Stimulated activated CD8-positive, alpha-beta memory T cell treated with anti-CD3 and anti-CD28 coated beads, Interleukin-12 subunit alpha, Interleukin-12 subunit beta, amount 100 ng/mL, for 1 hour (primary cell): Measurements from ENCODE around the gene PARD3.
"Not testable (repeated sequence)": the region's sequence is repeated elsewhere in the genome, so short reads cannot be mapped to it uniquely, and the experiment has no call there.

Experiments used
- DNase-seq: peaks from one replicate; pipeline ENCODE4 v3.0.0-alpha.2; 2020; ENCODE audit warnings: low read depth

The PARD3 gene

DNA sequence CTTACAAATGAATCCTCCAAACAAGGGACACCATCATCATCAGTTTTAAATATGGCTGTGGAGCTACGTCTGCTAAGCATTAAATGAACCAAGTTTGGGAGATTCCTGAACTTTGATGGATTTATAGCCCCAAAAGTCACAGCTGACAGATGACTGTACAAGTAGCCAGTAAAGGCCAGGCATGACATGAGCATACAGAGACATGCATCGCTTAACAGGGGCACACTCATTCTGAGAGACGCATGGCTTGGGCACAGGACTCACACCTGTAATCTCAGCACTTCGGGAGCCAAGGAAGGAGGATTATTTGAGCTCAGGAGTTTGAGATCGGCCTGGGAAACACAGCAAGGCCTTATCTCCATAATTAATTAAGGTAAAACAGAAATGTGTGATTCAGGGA lies 166.2 kb downstream of the PARD3 start:
- DNase-seq = no peak

DNA sequence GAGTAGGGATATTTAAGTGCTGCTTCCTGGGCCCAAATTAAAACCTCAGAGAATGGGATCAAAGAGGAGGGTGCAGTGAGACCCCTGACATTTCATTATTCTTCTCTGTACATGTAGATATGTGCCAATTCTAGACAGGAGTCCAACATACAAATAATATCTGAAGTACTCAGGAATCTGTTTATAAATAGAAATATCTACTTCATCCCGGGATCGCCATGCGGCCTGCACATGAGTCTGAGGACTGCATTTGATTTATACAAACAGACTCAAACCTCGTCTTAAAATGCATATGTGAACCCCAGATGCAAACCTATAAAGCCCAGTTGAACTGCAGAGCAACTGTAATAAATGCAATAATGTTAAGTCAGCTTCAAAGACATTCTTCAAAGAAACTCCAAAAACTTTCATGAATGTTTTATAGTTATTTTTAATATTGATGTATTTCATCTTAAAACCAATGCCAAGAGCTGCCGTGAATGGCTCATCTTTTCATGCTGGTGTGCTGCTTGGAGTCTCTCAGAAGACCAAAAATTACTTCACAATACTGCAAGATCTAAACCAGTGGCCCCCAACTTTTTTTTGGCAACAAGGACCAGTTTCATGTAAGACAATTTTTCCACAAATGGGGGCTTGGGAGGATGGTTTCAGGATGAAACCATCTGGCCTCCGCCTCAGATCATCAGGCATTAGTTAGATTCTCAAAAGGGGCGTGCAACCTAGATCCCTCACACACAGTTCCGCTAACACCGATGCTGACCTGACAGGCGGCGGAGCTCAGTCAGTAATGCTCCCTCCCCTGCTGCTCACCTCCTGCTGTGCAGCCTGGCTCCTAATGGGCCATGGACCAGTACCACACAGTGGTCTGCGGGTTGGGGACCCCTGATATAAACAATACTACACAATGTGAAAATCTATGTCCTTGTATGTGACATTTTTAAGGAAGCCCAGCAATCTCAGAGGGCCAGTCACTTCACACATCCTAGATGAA lies 166.9 kb downstream of the PARD3 start:
- no peak for DNase-seq

DNA sequence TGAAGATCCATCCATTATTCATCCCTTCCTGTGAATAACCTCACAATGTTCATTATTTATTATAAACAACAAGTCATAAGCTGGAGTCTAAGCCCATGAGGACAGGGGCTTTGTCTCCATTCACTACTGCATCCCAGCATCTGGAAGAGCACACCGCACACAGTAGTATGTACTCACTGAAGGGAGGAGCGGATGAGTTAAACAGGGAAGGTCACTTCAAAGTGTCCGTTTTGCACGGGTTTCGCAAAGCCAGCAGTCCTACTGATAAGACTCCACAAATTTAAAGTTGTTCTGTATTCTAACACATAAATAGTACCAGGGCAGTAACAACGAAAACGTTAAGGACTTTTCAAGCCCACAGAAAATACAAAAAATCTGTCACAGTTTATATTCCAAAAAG lies 167.9 kb downstream of the PARD3 start:
- DNase-seq = no peak

DNA sequence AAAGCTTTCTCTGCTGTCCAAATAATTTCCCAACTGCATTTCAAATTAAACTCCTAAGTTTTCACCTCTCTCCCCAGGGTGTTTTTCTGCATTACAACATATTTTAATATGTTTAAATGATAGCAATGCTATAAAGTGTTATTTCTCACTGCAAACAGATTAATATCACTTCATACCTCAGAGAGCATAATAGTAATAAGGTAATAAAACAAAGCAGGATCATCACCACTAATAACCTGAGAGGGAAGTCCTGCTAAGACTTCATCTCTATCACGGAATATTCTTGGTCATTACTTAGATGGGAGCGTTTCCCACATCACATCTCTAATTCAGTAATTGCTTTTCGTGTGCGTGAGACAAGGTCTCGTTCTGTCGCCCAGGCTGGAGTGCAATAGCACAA lies 168.8 kb downstream of the PARD3 start:
- DNase-seq = no peak

DNA sequence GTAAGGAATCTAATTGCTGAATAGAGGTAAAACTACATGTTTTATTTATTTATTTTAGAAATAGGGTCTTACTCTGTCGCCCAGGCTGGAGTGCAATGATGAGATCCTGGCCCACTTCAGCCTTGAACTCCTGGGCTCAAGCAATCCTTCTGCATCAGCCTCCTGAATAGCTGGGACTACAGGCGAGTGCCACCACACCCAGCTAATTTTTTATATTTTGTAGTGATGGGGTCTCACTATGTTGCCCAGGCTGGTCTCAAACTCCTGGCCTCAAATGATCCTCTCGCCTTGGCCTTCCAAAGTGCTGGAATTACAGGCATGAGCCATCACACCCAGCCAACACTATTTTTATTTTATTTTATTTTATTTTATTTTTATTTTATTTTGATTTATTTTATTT lies 170.3 kb downstream of the PARD3 start:
- not testable (repeated sequence) for DNase-seq

DNA sequence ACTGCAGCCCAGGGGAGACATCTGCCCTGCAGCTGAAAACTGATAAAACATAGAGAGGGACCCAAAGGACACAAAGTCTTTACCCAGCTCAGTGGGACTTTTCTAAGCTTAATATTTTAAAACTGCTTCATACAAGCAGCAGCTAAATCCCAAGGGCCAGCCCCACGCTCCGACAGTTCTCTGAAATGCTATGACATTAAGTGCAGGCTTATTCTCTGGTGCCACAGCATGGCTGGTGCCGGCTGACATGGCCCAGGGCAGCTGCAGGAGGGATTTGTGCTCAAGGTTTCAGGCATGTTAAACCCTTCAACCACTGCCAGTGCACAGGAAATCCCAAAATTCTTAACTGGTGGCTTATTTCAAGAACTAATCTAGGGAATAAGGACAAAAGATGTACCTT lies 170.9 kb downstream of the PARD3 start:
- no peak for DNase-seq

DNA sequence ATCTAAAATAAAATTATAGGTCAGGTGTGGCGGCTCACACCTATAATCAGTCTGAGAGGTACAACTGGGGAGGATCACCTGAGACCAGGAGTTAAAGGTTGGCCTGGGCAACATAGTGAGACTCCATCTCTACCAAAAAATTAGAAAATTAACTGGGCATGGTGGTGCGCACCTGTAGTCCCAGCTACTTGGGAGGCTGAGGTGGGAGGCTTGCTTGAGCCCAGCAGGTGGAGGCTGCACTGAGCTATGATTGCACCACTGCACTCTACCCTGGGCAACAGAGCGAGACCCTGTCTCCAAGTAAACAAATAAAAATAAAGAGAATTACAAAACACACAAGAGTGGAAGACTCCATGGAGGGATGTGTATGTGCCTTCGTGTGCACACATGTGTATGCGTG lies 171.5 kb downstream of the PARD3 start:
- no peak for DNase-seq

DNA sequence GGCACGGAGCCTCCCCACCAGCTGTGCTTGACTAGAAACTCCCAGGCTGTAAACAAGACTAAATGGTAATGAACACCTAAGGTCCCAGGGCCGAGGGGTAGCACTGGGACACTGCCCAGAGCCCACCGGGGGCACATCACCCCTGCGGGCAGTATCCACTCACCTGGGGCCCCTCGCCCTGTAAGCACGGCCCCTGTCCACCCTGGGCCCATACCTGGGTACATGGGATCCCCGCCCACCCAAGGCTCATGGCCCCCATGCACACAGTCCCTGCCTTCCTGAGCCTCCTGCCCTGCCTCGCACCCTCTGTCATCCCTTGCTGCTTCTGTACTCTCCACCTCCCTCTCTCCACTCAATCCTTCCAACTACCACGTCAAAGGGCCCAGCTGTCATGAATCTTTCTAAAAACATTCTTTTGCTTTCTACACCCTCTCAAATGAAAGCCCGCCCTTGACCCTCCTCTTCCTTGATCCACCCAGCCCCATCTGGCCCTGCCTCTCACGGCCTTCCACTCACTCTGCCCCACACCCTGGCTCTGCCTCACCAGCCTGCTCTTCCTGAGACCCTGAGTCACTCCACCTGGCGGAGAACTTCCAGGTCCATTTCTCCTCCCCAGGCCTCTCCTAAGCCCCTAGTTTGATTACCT lies 173.1 kb downstream of the PARD3 start:
- DNase-seq = no peak

DNA sequence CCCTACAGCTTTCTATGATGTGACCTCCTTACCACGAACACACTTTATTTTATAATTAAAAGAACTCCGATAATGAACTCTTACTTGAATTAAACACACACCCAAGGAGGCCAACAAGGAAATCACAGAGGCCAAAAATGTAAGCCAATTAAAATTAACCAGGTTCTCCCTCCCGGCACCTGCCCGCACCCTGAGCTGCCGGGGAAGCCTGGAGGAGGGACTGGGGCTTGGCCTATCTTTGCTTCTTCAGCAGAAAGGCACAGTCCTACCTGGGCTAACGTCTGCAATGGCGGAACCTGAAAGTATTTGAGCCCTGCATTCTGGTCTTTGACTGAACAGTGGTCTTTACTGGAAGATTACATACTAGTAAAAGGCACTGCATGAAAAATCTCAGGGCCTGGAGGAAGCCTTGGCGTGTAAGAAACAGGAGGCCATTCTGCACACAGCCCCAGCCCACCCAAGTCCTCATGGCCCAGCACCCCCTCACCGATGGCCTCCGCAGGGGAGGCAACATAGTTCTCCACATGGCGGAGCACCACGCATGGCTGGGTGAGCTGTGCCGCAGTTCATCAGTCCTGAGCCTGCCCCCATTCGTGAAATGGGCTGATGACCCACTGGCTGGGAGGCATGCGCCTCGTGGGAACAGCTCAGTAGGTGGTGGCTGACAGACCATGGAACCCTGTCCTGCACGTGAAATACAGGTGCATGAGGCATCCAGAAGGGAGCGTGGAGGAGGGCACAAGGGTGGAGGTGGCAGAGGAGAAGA lies 173.8 kb downstream of the PARD3 start:
- DNase-seq = no peak

DNA sequence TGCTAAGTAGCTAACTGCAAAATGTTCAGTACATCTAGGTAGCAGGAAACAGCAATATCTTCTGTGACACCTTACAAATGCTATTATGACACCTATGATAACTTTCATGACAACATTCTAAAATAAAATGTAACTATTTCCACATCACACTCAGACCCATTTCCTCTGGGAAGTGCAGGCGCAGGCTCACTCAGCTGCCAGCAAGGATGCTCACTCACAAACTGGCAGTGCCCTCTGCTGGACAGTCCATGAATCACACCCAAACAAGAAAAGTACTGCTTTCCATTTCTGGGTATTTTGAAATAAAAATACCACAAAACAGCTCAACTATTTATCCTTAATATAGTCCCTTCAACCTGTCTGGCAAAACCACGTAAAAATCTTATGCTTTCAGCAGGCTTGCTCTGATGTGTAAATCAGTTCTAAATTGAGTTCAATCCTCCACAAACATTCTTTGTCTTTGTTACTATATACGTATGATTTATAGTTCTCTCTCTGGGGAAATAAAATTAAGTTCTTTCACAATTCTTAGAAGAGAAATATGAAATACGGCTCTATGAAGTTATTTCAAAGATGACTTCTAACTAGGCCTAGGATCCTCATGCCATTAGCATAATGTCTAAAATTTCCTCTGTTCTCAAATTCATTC lies 176.6 kb downstream of the PARD3 start:
- peak; percentile 43 for DNase-seq

DNA sequence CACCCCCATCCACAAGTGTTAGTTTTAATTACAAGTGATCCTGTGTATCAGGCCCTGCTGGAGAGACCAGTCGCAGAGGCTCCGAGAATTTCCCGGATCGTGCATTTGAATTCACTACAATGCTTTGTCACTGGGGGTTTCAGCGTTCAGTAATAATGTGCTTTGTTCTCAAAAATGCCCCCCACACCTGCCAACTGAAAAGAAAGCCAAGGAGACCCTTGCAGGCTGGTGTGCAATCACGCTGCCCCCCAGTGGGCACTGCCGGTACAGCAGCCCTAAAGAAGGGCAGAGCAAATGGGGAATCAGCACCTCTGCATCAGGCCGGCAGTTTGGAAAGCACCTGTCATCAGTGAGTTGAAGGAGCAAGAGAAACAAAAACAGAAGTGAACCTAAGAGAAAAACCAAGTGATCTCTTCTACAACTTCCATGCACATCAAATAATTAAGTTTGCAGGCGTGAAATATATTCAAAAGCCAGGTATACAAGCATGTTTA lies 177.6 kb downstream of the PARD3 start:
- peak; percentile 28 for DNase-seq

DNA sequence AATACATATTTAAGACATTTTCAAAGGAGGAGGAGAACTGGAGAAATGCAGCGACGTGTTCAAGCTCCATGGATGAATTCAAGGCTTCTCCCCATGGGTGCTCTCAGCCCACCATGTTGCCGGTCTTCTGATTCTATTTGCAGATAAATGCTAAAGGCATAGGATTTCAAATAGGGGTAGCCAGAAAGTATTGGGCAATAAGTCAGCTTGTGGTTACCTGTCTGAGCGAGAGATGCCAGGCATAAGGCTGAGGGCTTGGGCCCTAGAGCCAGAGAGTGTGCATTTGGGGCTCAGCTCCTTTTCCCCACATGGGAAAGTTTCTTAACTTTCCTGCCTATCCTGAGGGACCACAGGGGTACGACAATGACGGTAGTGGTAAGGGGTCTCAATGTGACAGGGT lies 180.0 kb downstream of the PARD3 start:
- DNase-seq = no peak

DNA sequence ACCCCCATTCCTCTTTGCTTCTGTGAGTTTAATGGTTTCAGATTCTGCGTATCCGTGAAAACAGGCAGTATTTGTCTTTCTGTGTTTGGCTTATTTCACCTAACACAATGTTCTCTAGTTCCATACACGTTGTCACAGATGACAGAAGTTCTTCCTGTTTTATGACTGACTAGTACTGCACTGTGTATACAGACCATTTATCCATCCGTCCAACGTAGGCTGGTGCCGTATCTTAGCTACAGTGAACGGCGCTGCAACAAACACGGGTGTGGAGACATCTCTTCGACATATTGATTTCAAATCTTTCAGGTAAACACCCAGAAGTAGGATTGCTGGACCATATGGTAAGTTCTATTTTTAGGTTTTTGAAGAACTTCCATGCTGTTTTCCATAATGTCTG lies 181.7 kb downstream of the PARD3 start:
- no peak for DNase-seq

DNA sequence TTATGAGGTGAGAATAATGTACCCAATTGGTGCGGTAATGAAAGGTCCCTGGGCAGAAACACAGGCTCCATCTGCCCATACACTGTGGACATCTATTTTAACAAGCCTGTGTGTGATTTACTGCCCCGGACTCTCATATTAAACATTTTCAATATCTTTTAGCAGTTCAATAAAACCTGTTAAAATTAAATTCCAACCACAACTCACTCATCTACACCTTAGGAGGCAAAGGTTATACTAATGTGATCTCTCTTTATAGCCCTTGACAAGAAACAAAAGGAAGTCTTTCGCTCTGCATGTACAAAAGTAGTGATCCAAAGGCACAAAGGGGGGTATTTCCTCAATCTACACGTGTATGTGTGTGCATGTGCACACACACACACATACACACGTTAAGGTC lies 186.0 kb downstream of the PARD3 start:
- DNase-seq = no peak

DNA sequence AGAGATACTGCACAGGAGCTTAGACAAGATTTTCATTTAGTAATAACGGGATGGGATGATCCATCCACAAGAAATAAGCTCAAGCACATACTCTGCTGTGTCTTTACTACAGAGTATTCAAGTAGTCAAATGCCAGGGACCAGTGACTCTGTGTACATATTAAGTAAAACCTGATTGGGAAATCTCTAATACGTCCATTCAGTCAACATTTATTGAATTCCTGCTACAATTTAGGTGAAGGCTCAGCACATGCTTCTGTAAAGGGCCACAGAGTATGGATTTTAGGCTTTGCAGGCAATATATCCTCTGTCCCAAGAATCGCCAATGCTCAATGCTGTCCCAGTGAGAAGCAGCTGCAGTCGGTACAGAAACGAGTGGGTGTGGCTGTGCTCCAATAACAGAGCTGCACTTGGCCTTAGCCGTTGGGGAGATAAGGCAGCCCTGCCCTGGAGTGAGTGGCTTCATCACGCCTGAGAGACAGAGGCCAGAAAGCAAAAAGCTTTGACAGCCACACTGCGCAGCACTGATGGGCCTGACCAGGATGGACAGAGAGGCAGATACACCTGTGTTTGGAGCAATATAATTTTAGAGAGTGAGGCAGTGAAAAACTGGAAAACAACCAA lies 186.8 kb downstream of the PARD3 start:
- DNase-seq = no peak

DNA sequence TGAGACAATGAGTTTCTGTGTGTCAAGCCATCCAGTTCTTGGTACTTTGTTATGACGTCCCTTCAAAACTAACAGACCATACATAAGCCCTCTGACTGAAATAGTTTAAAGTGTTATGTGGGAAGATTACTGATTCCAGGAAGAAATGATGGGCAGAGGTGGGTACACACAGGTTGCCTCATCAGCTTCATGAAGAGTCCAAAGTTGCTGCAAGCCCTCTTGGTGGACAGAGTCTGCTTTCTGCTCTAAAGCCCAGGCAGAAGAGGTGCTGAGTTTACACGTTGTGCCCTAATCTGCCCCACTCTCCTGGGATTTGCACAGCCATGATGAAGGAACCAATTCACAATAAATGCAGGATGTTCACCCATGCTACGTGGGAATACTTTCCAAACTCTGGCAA lies 187.4 kb downstream of the PARD3 start:
- DNase-seq = no peak

DNA sequence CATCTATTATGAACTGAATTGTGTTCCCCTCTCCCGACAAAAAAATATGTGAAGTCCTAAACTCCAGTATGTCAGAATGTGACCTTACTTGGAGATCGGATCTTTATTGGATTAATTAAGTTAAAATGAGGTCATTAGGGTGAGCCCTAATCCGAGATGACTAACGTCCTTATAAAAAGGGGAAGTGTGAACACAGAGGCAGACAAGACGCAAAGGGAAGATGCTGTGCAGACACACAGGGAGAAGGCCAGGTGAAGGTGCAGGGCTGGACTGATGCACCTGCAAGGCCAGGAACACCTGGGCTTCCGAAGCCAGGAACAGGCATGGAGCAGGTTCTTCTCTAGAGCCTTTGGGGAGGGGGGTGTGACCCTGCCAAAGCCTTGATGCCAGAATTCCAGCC lies 187.8 kb downstream of the PARD3 start:
- no peak for DNase-seq

DNA sequence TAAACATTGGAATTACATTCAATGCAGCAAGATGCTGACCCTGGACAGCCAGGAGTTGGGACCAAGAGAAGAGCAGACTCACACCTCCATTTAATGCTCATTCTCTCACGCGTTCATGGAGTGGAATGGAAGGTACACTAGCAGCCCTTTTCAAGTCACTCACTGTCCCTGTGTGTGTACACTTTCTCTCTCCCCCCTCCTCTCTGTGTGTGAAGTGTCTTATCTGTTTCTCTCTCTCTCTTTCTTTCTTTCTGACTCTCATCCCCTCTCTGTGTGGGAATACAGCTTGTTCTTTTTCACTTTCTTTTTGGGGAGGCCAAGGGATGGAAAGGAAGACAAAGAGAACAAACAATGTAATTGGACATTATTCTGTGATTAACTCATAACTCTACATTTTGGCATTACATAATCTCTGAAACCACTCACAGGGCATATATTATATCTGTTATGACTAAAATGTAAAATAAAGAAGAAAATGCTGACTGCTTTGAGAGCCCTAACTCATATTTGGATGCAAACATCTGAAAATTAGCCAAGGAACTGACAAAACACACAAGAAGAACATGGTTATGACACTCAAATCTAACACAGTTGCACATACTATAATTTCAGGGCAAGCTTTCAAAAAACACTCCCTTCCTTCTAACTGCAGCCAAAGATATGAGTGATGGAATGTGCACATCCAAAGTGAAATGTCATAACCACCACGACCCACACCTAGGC lies 188.8 kb downstream of the PARD3 start:
- no peak for DNase-seq

DNA sequence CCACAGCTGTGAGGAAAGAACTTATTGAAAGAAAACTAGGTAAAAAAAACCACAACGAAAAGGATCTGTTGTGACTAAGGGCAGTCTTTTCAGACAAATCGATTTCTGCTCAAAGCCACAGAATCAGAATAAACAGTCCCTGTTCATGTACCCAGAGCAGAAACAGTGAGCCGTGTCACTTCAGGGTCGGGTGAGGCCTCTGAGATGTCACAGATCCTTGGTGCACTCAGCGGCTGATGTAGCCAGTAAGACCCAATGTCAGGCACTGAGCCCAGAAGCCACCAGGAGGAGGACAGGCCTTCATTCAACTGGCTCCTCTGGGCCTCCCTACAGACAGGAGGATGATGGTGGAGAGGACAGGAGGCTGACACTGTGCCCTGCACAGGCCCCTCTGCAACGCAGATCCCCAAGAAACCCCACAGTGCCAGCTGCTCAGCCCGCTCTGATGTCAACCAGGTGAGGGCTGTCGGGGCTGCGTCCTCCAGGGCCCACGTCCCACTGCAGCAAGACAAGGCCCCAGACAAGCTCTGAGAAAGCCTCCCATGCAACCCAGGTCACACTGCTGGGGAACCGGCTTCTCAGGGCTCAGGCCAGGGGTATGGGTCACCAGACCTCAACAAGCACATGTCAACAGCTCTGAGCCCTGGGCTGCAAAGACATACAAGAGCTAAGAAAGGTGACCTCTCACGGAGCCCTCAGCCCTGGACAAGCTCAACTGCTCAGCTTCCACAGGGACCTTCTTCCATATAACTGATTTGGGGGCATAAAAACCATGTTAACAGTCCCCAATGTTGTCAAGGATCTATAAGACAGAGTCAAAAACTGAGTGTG lies 190.6 kb downstream of the PARD3 start:
- DNase-seq = no peak

DNA sequence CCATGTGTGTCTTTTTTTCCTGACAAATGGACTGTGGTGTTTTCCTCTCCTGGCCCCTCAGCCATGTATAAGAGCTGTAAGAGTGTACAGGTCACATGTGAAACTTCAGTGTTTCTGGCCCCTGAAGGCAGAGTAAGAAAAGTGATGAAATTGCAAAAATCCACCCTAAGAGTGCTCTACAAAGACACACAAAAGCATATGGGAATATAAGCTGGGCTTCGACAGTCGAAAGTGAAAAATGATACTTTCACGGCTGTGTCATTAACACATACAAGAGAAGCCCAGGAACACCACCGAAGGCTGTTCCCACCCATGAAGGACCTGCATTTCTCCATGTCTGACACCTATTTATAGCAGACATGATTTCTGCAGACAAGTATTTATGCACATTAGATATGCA lies 192.2 kb downstream of the PARD3 start:
- DNase-seq = no peak
